HEK293 (cell line): ENCODE results near the gene TTLL9.
A peak's percentile ranks its signal among the peaks of the same experiment; 100 is the strongest.
"Not testable (repeated sequence)": the region's sequence is repeated elsewhere in the genome, so short reads cannot be mapped to it uniquely, and the experiment has no call there.

Source experiments
- CTCF ChIA-PET: fragments of 350-600 bp; formaldehyde crosslinking; extraction: SDS; loops from one replicate; lab custom pipeline; 2021; ENCODE audit warnings: antibody characterized with exemption; lab: Yijun Ruan, JAX
- POLR2A ChIA-PET: fragments of 300-600 bp; formaldehyde crosslinking; extraction: SDS; loops from one replicate; lab custom pipeline; 2020; ENCODE audit warnings: antibody characterized with exemption, inconsistent platforms; lab: Yijun Ruan, JAX
- H3K27ac ChIP-seq: fragments of 200-500 bp; sonication (Bioruptor generic); 2 replicates; pipeline ENCODE4 v1.5.1; 2014; ENCODE audit warnings: low read depth, low read length, control low read depth, inconsistent platforms; ENCODE audit errors: extremely low read depth
- H3K36me3 ChIP-seq, 2 experiments: fragments of 200-500 bp in 1 of 2; sonication (Bioruptor generic) in 1 of 2; 1 replicate in 1 of 2; 2 replicates in 1 of 2; pipeline ENCODE4 v1.5.1; 2014 to 2017; ENCODE audit warnings: inconsistent platforms in 2 of 2, low read length in 2 of 2; ENCODE audit not compliant: control insufficient read depth in 2 of 2, insufficient read depth in 1 of 2
- H3K4me1 ChIP-seq: fragments of 200-500 bp; sonication (Bioruptor generic); 2 replicates; pipeline ENCODE4 v1.5.1; 2014; ENCODE audit warnings: mild to moderate bottlenecking, low read length, inconsistent platforms; ENCODE audit not compliant: control insufficient read depth, insufficient read depth
- H3K4me3 ChIP-seq: 2 replicates; pipeline ENCODE4 v1.5.1; 2011; ENCODE audit warnings: low read depth, mild to moderate bottlenecking, control low read depth, low read length, moderate library complexity
- H3K9me3 ChIP-seq: fragments of 200-500 bp; sonication (Bioruptor generic); 2 replicates; pipeline ENCODE4 v1.5.1; 2014; ENCODE audit warnings: low read depth, low read length, inconsistent platforms; ENCODE audit not compliant: control insufficient read depth, insufficient read depth
- EGR2 ChIP-seq: fragments of 450-650 bp; formaldehyde crosslinking; IDR thresholded peaks from 2 replicates; pipeline ENCODE4 v1.5.1; 2016; ENCODE audit warnings: low read depth, missing biosample characterization, missing genetic modification characterization
- GLIS1 ChIP-seq: fragments of 450-650 bp; formaldehyde crosslinking; IDR thresholded peaks from 2 replicates; pipeline ENCODE4 v1.5.1; 2016; ENCODE audit warnings: missing biosample characterization, missing genetic modification characterization
- MYNN ChIP-seq: fragments of 450-650 bp; formaldehyde crosslinking; IDR thresholded peaks from 2 replicates; pipeline ENCODE4 v1.5.1; 2016; ENCODE audit warnings: missing biosample characterization, missing genetic modification characterization, borderline replicate concordance
- PRDM1 ChIP-seq: fragments of 450-650 bp; formaldehyde crosslinking; IDR thresholded peaks from 2 replicates; pipeline ENCODE4; 2016; ENCODE audit warnings: missing biosample characterization, missing genetic modification characterization
- YY1 ChIP-seq: fragments of 450-650 bp; formaldehyde crosslinking; IDR thresholded peaks from 2 replicates; pipeline ENCODE4 v1.5.1; 2018; ENCODE audit warnings: missing biosample characterization, missing genetic modification characterization
- ZBTB17 ChIP-seq: fragments of 450-650 bp; formaldehyde crosslinking; IDR thresholded peaks from 2 replicates; pipeline ENCODE4 v1.5.1; 2016; ENCODE audit warnings: missing biosample characterization, missing genetic modification characterization
- ZIC2 ChIP-seq: fragments of 450-650 bp; formaldehyde crosslinking; IDR thresholded peaks from 2 replicates; pipeline ENCODE4 v1.5.1; 2016; ENCODE audit warnings: missing biosample characterization, missing genetic modification characterization
- ZNF146 ChIP-seq: fragments of 450-650 bp; formaldehyde crosslinking; IDR thresholded peaks from 2 replicates; pipeline ENCODE4 v1.5.1; 2016; ENCODE audit warnings: missing biosample characterization, missing genetic modification characterization
- ZNF184 ChIP-seq: fragments of 450-650 bp; IDR thresholded peaks from 2 replicates; pipeline ENCODE4 v1.5.1; 2018; ENCODE audit warnings: missing biosample characterization, mild to moderate bottlenecking, missing genetic modification characterization
- ZNF341 ChIP-seq: fragments of 450-650 bp; formaldehyde crosslinking; IDR thresholded peaks from 2 replicates; pipeline ENCODE4; 2016; ENCODE audit warnings: low read depth, missing biosample characterization, missing genetic modification characterization
- ZNF394 ChIP-seq: fragments of 450-650 bp; formaldehyde crosslinking; IDR thresholded peaks from 2 replicates; pipeline ENCODE4 v1.5.1; 2016; ENCODE audit warnings: missing biosample characterization, missing genetic modification characterization, mild to moderate bottlenecking, moderate library complexity, borderline replicate concordance
- ZNF530 ChIP-seq: fragments of 450-650 bp; formaldehyde crosslinking; IDR thresholded peaks from 2 replicates; pipeline ENCODE4 v1.5.1; 2016; ENCODE audit warnings: low read depth, missing biosample characterization, missing genetic modification characterization
- ZNF747 ChIP-seq: fragments of 450-650 bp; formaldehyde crosslinking; IDR thresholded peaks from 2 replicates; pipeline ENCODE4 v1.5.1; 2016; ENCODE audit warnings: missing biosample characterization, missing genetic modification characterization
- ZSCAN16 ChIP-seq: fragments of 450-650 bp; formaldehyde crosslinking; IDR thresholded peaks from 2 replicates; pipeline ENCODE4 v1.5.1; 2016; ENCODE audit warnings: missing biosample characterization, missing genetic modification characterization
- TF ChIP-seq, protein P1 (sequence below): fragments of 450-650 bp; formaldehyde crosslinking; IDR thresholded peaks from 2 replicates; pipeline ENCODE4 v1.5.1; 2016; ENCODE audit warnings: missing biosample characterization, missing genetic modification characterization, low read depth
- TF ChIP-seq, protein P2 (sequence below): fragments of 450-650 bp; formaldehyde crosslinking; IDR thresholded peaks from 2 replicates; pipeline ENCODE4 v1.5.1; 2016; ENCODE audit warnings: missing biosample characterization, missing genetic modification characterization
- TF ChIP-seq, protein P3 (sequence below): fragments of 450-650 bp; formaldehyde crosslinking; IDR thresholded peaks from 2 replicates; pipeline ENCODE4 v1.5.1; 2017; ENCODE audit warnings: missing biosample characterization, missing genetic modification characterization
- TF ChIP-seq, protein P4 (sequence below): fragments of 450-650 bp; formaldehyde crosslinking; IDR thresholded peaks from 2 replicates; pipeline ENCODE4 v1.5.1; 2016; ENCODE audit warnings: missing biosample characterization, missing genetic modification characterization

Gene TTLL9

DNA sequence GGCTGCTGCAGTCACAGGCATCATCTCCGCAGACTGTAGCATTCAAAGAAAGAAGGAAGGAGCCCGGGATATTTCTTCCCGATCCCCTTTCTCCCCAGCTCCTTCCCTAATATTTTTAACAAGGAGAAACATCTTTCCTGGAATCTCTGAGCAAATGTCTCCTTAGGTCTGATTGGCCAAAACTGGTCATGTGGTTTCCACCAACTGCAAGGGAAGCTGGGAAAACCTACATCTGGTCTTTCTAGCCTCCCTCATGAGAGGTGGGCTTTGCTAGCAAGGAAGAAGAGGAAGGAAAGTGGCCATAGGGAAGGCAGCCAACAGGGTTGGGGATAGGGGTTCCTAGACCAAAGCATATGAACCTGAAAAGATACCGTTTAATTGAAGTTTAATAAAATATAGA is 46.3 kb downstream of the TTLL9 start (continued):
- TF ChIP-seq, protein P1, sequence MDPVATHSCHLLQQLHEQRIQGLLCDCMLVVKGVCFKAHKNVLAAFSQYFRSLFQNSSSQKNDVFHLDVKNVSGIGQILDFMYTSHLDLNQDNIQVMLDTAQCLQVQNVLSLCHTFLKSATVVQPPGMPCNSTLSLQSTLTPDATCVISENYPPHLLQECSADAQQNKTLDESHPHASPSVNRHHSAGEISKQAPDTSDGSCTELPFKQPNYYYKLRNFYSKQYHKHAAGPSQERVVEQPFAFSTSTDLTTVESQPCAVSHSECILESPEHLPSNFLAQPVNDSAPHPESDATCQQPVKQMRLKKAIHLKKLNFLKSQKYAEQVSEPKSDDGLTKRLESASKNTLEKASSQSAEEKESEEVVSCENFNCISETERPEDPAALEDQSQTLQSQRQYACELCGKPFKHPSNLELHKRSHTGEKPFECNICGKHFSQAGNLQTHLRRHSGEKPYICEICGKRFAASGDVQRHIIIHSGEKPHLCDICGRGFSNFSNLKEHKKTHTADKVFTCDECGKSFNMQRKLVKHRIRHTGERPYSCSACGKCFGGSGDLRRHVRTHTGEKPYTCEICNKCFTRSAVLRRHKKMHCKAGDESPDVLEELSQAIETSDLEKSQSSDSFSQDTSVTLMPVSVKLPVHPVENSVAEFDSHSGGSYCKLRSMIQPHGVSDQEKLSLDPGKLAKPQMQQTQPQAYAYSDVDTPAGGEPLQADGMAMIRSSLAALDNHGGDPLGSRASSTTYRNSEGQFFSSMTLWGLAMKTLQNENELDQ: no peak
- TF ChIP-seq MYNN (tag by site-specific recombination): no peak
- TF ChIP-seq ZNF394 (tag by site-specific recombination): no peak
- TF ChIP-seq ZSCAN16: no peak
- TF ChIP-seq ZNF184 (tag by site-specific recombination): no peak
- TF ChIP-seq YY1 (tag by site-specific recombination): no peak
- TF ChIP-seq EGR2 (tag by site-specific recombination): no peak
- TF ChIP-seq ZNF747 (tag by site-specific recombination): no peak
- no peak for TF ChIP-seq ZNF530
- no peak for TF ChIP-seq ZNF146
- TF ChIP-seq, protein P2, sequence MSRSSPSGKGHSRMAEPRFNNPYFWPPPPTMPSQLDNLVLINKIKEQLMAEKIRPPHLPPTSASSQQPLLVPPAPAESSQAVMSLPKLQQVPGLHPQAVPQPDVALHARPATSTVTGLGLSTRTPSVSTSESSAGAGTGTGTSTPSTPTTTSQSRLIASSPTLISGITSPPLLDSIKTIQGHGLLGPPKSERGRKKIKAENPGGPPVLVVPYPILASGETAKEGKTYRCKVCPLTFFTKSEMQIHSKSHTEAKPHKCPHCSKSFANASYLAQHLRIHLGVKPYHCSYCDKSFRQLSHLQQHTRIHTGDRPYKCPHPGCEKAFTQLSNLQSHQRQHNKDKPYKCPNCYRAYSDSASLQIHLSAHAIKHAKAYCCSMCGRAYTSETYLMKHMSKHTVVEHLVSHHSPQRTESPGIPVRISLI (tag by site-specific recombination): no peak
- TF ChIP-seq, all 188 proteins: peak for 0

DNA sequence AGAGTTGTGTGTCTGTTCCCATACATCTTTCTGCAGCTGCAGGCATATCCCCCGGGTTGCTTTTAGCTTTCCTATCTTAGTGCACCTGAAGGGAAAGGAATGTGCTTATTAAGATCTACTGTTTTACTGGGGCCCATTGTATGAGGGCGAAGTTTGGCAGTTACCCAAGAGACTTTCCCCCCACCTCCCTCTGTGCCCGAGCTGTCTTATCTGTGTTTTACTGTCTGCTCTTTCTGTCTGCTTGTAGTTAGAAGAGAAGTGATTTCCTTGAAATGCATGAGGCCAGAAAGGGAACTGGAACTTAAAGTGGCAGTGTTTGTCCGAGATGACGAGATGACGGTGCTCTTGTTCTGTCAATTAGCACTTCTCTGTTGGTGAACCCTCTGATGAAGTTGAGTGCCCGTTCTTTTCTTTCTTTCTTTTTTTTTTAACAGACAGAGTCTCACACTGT is 47.6 kb downstream of the TTLL9 start:
- ChIA-PET POLR2A (interaction anchor here (1.2 to 1.3 kb wide), 2 partner anchors 34 to 54 kb away, joined by 3 to 6 read pairs; partner anchors contain the start of gene PDRG1), CTCF (interaction anchor here (0.6 to 2.0 kb wide), 3 partner anchors 34 to 174 kb away, joined by 3 to 8 read pairs (median 3); partner anchors contain the start of gene PDRG1)
- not testable (repeated sequence) for H3K4me3 ChIP-seq

More for the DNA sequence above, 47.6 kb downstream of the TTLL9 start:
- H3K36me3 ChIP-seq, H3K27ac ChIP-seq, H3K4me1 ChIP-seq, H3K9me3 ChIP-seq: not testable (repeated sequence)
- TF ChIP-seq ZIC2 (tag by site-specific recombination) (peak; percentile 20), ZBTB17 (tag by site-specific recombination) (peak; percentile 56; the same call in 1 of the 2 replicates), GLIS1 (tag by site-specific recombination) (peak; percentile 63), PRDM1 (peak; percentile 66), ZNF341 (tag by site-specific recombination) (peak; percentile 64; the same call in 1 of the 2 replicates)
- TF ChIP-seq, protein P3, sequence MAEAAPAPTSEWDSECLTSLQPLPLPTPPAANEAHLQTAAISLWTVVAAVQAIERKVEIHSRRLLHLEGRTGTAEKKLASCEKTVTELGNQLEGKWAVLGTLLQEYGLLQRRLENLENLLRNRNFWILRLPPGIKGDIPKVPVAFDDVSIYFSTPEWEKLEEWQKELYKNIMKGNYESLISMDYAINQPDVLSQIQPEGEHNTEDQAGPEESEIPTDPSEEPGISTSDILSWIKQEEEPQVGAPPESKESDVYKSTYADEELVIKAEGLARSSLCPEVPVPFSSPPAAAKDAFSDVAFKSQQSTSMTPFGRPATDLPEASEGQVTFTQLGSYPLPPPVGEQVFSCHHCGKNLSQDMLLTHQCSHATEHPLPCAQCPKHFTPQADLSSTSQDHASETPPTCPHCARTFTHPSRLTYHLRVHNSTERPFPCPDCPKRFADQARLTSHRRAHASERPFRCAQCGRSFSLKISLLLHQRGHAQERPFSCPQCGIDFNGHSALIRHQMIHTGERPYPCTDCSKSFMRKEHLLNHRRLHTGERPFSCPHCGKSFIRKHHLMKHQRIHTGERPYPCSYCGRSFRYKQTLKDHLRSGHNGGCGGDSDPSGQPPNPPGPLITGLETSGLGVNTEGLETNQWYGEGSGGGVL (tag by site-specific recombination): peak; percentile 44; the same call in 1 of the 2 replicates
- TF ChIP-seq, protein P4, sequence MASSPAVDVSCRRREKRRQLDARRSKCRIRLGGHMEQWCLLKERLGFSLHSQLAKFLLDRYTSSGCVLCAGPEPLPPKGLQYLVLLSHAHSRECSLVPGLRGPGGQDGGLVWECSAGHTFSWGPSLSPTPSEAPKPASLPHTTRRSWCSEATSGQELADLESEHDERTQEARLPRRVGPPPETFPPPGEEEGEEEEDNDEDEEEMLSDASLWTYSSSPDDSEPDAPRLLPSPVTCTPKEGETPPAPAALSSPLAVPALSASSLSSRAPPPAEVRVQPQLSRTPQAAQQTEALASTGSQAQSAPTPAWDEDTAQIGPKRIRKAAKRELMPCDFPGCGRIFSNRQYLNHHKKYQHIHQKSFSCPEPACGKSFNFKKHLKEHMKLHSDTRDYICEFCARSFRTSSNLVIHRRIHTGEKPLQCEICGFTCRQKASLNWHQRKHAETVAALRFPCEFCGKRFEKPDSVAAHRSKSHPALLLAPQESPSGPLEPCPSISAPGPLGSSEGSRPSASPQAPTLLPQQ (tag by site-specific recombination): 0 out of 2 replicates have a peak, but pooled peaks have one; percentile 41
